HepG2 (cell line): ENCODE measurements around the gene MCOLN1. TPM values are rescaled to one million over a fixed set of nuclear protein-coding genes. Genes with fewer than 3 reads are reported as not detected.
A peak's percentile ranks its signal among the peaks of the same experiment; 100 is the strongest.

Experiments
- FIP1L1 ChIP-seq: fragments of 200-400 bp; formaldehyde crosslinking; IDR thresholded peaks from 2 replicates; pipeline ENCODE4 v1.6.1; 2018; ENCODE audit warnings: low read depth, mild to moderate bottlenecking, low read length, moderate library complexity, borderline replicate concordance; ENCODE audit not compliant: insufficient read depth
- GTF2F1 ChIP-seq: fragments of 150-350 bp; IDR thresholded peaks from 2 replicates; pipeline ENCODE4 v1.6.1; 2014; ENCODE audit warnings: low read length
- GZF1 ChIP-seq: sonication (generic); formaldehyde crosslinking; IDR thresholded peaks from 2 replicates; pipeline ENCODE4 v1.5.1; 2020; ENCODE audit warnings: mild to moderate bottlenecking, missing genetic modification reagents
- IKZF5 ChIP-seq: IDR thresholded peaks from 2 replicates; pipeline ENCODE4 v1.6.1; 2018; ENCODE audit warnings: missing genetic modification reagents, mild to moderate bottlenecking, missing compliant biosample characterization
- MIXL1 ChIP-seq: IDR thresholded peaks from 2 replicates; pipeline ENCODE4 v1.6.1; 2016
- MTA3 ChIP-seq: sonication (generic); formaldehyde crosslinking; IDR thresholded peaks from 2 replicates; pipeline ENCODE4 v1.4.0; 2020; ENCODE audit warnings: missing genetic modification reagents
- NPAS2 ChIP-seq: sonication (generic); formaldehyde crosslinking; IDR thresholded peaks from 2 replicates; pipeline ENCODE4 v1.8.0; 2022; ENCODE audit warnings: mild to moderate bottlenecking, missing genetic modification reagents, borderline replicate concordance
- RNF219 ChIP-seq: sonication (generic); formaldehyde crosslinking; IDR thresholded peaks from 2 replicates; pipeline ENCODE4 v1.5.0; 2020; ENCODE audit warnings: mild to moderate bottlenecking, missing genetic modification reagents
- TARDBP ChIP-seq: sonication (generic); formaldehyde crosslinking; IDR thresholded peaks from 2 replicates; pipeline ENCODE4 v1.8.0; 2022; ENCODE audit warnings: mild to moderate bottlenecking, missing genetic modification reagents
- ZNF24 ChIP-seq: fragments of 450-650 bp; IDR thresholded peaks from 2 replicates; pipeline ENCODE4 v1.6.1; 2017; ENCODE audit warnings: antibody characterized with exemption, mild to moderate bottlenecking
- ZNF33A ChIP-seq: sonication (generic); formaldehyde crosslinking; IDR thresholded peaks from 2 replicates; pipeline ENCODE4 v1.5.1; 2020; ENCODE audit warnings: missing genetic modification reagents, mild to moderate bottlenecking, moderate library complexity, borderline replicate concordance
- ZNF816 ChIP-seq: sonication (generic); formaldehyde crosslinking; IDR thresholded peaks from 2 replicates; pipeline ENCODE4 v1.8.0; 2022; ENCODE audit warnings: missing genetic modification reagents, mild to moderate bottlenecking, borderline replicate concordance
- ZNF891 ChIP-seq: sonication (generic); formaldehyde crosslinking; IDR thresholded peaks from 2 replicates; pipeline ENCODE4 v1.5.0; 2020; ENCODE audit warnings: mild to moderate bottlenecking, missing genetic modification reagents
- polyA plus RNA-seq, 8 experiments: library from polyadenylated mRNA; depleted of rRNA in 3 of 8; stranded (reverse) in 7 of 8; unstranded in 1 of 8; fragments of >200 nt; fragmentation: Illumina TruSeq in 4 of 8; extraction: Trizol in 4 of 8; gene quantifications; 2 replicates each; pipeline versions ENCODE4 v1.2.1 to v1.2.3, GENCODE V29; 2011 to 2016; ENCODE audit warnings: low read depth in 4 of 8, missing spikeins in 1 of 8, mixed read lengths in 1 of 8; ENCODE audit not compliant: insufficient read depth in 1 of 8
- total RNA-seq, 5 experiments: library from RNA; depleted of rRNA; stranded (reverse); fragments of >200 nt; fragmentation: Illumina TruSeq; extraction: Trizol; gene quantifications; 2 replicates each; pipeline ENCODE4 v1.2.3, GENCODE V29; 2016; ENCODE audit warnings: low read depth in 1 of 5
- TF ChIP-seq, protein P1 (sequence below): sonication (generic); formaldehyde crosslinking; IDR thresholded peaks from 2 replicates; pipeline ENCODE4 v1.4.0; 2020; ENCODE audit warnings: missing genetic modification reagents, mild to moderate bottlenecking, borderline replicate concordance
- TF ChIP-seq, protein P2 (sequence below): IDR thresholded peaks from 2 replicates; pipeline ENCODE4 v1.6.1; 2018; ENCODE audit warnings: missing genetic modification reagents

The MCOLN1 gene
- total and polyA plus RNA-seq, 2 of the 13 experiments (the other 11 are each of a cell fraction or from before 2014, with no cell fraction given): 3.4 to 15.7 TPM

- TF ChIP-seq MIXL1 (CRISPR knock-in tag) (peak; percentile 58), ZNF33A (CRISPR knock-in tag) (no peak), ZNF24 (no peak), IKZF5 (peak; percentile 46; the same call in 1 of the 2 replicates), GTF2F1 (no peak), RNF219 (CRISPR knock-in tag) (no peak), MTA3 (CRISPR knock-in tag) (no peak), ZNF816 (no peak), NPAS2 (no peak), TARDBP (peak; percentile 62; the same call in 1 of the 2 replicates), GZF1 (CRISPR knock-in tag) (no peak; the same call in none of the 2 replicates), ZNF891 (no peak), FIP1L1 (no peak)
- TF ChIP-seq, protein P1, sequence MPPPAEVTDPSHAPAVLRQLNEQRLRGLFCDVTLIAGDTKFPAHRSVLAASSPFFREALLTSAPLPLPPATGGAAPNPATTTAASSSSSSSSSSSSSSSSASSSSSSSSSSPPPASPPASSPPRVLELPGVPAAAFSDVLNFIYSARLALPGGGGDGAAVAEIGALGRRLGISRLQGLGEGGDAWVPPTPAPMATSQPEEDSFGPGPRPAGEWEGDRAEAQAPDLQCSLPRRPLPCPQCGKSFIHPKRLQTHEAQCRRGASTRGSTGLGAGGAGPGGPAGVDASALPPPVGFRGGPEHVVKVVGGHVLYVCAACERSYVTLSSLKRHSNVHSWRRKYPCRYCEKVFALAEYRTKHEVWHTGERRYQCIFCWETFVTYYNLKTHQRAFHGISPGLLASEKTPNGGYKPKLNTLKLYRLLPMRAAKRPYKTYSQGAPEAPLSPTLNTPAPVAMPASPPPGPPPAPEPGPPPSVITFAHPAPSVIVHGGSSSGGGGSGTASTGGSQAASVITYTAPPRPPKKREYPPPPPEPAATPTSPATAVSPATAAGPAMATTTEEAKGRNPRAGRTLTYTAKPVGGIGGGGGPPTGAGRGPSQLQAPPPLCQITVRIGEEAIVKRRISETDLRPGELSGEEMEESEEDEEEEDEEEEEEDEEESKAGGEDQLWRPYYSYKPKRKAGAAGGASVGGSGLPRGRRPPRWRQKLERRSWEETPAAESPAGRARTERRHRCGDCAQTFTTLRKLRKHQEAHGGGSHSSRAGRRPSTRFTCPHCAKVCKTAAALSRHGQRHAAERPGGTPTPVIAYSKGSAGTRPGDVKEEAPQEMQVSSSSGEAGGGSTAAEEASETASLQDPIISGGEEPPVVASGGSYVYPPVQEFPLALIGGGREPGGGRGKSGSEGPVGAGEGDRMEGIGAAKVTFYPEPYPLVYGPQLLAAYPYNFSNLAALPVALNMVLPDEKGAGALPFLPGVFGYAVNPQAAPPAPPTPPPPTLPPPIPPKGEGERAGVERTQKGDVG (CRISPR knock-in tag): no peak
- TF ChIP-seq, protein P2, sequence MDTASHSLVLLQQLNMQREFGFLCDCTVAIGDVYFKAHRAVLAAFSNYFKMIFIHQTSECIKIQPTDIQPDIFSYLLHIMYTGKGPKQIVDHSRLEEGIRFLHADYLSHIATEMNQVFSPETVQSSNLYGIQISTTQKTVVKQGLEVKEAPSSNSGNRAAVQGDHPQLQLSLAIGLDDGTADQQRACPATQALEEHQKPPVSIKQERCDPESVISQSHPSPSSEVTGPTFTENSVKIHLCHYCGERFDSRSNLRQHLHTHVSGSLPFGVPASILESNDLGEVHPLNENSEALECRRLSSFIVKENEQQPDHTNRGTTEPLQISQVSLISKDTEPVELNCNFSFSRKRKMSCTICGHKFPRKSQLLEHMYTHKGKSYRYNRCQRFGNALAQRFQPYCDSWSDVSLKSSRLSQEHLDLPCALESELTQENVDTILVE: peak; percentile 67
These were observed 12.9 kb downstream of the MCOLN1 start, which contains the start of gene PNPLA6 (continued) for GRCh38 chr19:7535047-7535997.
